ENCODE results near the gene INVS.

Gene INVS

GRCh38 chr9:100341889-100342288 is 242.8 kb downstream of the INVS start:
- Histone ChIP-seq H3K4me3 (no peak overlapping the region), H3K4me1 (peaks cover 8% of the 10 kb centered on the region; the same call in 1 of the 2 replicates), H3K27ac (no peak overlapping the region), H3K4me2 (no peak overlapping the region), H3K9me3 (no peaks in the 10 kb centered on the region), H3K36me3 (peaks cover 91% of the 10 kb centered on the region), H3K27me3 (no peaks in the 10 kb centered on the region), H4K20me1 (peaks cover 91% of the 10 kb centered on the region), H3K9ac (no peak overlapping the region)
- TF ChIP-seq Cebpa-rat (IDR thresholded peaks at IDR 0.05): no peak

GRCh38 chr9:100346836-100347235 is 247.8 kb downstream of the INVS start:
- Histone ChIP-seq H3K9me3 (no peaks in the 10 kb centered on the region), H3K4me2 (no peak overlapping the region), H4K20me1 (peaks cover 99% of the 10 kb centered on the region), H3K27ac (no peak overlapping the region), H3K4me3 (no peak overlapping the region), H3K36me3 (peaks cover 64% of the 10 kb centered on the region), H3K27me3 (no peaks in the 10 kb centered on the region), H3K4me1 (peaks cover 28% of the 10 kb centered on the region), H3K9ac (no peak overlapping the region)
- no peak for TF ChIP-seq Cebpa-rat (IDR thresholded peaks at IDR 0.05)

GRCh38 chr9:100350188-100350587 is 251.1 kb downstream of the INVS start:
- Histone ChIP-seq H3K9me3 (no peaks in the 10 kb centered on the region), H3K9ac (0 out of 2 replicates have a peak overlapping the region, but pooled peaks have one; percentile 5), H3K4me3 (peak overlapping the region; percentile 45; the same call in 1 of the 2 replicates), H4K20me1 (peaks cover 69% of the 10 kb centered on the region), H3K4me2 (peak overlapping the region; percentile 80), H3K36me3 (peaks cover 36% of the 10 kb centered on the region), H3K27me3 (no peaks in the 10 kb centered on the region), H3K27ac (no peak overlapping the region), H3K4me1 (peaks cover 47% of the 10 kb centered on the region)
- no peak for TF ChIP-seq Cebpa-rat (IDR thresholded peaks at IDR 0.05)
